ENCODE data around the gene SLCO3A1.

DNA sequence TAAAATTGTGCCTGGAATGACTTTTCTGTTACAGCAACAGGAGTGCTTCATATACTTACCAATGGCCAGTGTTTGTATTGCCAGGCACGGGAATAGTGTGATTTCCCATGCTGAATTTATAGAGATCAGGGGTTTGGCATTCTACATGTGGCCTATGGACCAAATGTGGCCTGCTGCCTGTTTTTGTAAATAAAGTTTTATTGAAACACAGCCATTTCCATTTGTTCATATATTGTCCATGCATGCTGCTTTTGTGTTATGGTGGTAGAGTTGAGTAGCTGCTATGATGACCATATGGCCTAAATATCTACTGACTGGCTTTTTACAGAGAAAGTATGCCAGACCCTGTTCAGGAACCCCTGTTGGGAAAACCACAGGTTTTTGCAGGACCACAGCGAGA, 55.6 kb downstream of the SLCO3A1 start:
- TF ChIP-seq, protein P1, sequence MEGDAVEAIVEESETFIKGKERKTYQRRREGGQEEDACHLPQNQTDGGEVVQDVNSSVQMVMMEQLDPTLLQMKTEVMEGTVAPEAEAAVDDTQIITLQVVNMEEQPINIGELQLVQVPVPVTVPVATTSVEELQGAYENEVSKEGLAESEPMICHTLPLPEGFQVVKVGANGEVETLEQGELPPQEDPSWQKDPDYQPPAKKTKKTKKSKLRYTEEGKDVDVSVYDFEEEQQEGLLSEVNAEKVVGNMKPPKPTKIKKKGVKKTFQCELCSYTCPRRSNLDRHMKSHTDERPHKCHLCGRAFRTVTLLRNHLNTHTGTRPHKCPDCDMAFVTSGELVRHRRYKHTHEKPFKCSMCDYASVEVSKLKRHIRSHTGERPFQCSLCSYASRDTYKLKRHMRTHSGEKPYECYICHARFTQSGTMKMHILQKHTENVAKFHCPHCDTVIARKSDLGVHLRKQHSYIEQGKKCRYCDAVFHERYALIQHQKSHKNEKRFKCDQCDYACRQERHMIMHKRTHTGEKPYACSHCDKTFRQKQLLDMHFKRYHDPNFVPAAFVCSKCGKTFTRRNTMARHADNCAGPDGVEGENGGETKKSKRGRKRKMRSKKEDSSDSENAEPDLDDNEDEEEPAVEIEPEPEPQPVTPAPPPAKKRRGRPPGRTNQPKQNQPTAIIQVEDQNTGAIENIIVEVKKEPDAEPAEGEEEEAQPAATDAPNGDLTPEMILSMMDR (IDR thresholded peaks at IDR 0.05 in 2 of 3, conservative IDR thresholded peaks at IDR 0.05 in 1 of 3; ENCODE audit: borderline replicate concordance in 1 of 3, insufficient read depth in 1 of 3, low read depth in 2 of 3, low read length in 2 of 3) = no peak
- no peak for TF ChIP-seq ELF1 (IDR thresholded peaks at IDR 0.05; ENCODE audit: borderline replicate concordance, low read depth)
- TF ChIP-seq, protein P2, sequence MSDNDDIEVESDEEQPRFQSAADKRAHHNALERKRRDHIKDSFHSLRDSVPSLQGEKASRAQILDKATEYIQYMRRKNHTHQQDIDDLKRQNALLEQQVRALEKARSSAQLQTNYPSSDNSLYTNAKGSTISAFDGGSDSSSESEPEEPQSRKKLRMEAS (IDR thresholded peaks at IDR 0.05) = no peak
- TF ChIP-seq, protein P3, sequence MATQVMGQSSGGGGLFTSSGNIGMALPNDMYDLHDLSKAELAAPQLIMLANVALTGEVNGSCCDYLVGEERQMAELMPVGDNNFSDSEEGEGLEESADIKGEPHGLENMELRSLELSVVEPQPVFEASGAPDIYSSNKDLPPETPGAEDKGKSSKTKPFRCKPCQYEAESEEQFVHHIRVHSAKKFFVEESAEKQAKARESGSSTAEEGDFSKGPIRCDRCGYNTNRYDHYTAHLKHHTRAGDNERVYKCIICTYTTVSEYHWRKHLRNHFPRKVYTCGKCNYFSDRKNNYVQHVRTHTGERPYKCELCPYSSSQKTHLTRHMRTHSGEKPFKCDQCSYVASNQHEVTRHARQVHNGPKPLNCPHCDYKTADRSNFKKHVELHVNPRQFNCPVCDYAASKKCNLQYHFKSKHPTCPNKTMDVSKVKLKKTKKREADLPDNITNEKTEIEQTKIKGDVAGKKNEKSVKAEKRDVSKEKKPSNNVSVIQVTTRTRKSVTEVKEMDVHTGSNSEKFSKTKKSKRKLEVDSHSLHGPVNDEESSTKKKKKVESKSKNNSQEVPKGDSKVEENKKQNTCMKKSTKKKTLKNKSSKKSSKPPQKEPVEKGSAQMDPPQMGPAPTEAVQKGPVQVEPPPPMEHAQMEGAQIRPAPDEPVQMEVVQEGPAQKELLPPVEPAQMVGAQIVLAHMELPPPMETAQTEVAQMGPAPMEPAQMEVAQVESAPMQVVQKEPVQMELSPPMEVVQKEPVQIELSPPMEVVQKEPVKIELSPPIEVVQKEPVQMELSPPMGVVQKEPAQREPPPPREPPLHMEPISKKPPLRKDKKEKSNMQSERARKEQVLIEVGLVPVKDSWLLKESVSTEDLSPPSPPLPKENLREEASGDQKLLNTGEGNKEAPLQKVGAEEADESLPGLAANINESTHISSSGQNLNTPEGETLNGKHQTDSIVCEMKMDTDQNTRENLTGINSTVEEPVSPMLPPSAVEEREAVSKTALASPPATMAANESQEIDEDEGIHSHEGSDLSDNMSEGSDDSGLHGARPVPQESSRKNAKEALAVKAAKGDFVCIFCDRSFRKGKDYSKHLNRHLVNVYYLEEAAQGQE (IDR thresholded peaks at IDR 0.05; ENCODE audit: low read depth) = no peak
- no peak for TF ChIP-seq POLR2A (IDR thresholded peaks at IDR 0.05; ENCODE audit: borderline replicate concordance, extremely low read depth, insufficient read depth, insufficient read length)
- TF ChIP-seq SIN3A (IDR thresholded peaks at IDR 0.05; ENCODE audit: low read depth) = no peak
- TF ChIP-seq CEBPB (IDR thresholded peaks at IDR 0.05; ENCODE audit: low read depth) = no peak
- no peak for TF ChIP-seq RAD21 (IDR thresholded peaks at IDR 0.05; ENCODE audit: low read depth)
- no peak for TF ChIP-seq SRF (IDR thresholded peaks at IDR 0.05; ENCODE audit: low read depth)
- TF ChIP-seq EZH2 (IDR thresholded peaks at IDR 0.05) = no peak
- no peak for TF ChIP-seq EGR1 (IDR thresholded peaks at IDR 0.05; ENCODE audit: low read depth)
- no peak for TF ChIP-seq POLR2AphosphoS5 (IDR thresholded peaks at IDR 0.05; ENCODE audit: low read depth, low read length)
- TF ChIP-seq, protein P4, sequence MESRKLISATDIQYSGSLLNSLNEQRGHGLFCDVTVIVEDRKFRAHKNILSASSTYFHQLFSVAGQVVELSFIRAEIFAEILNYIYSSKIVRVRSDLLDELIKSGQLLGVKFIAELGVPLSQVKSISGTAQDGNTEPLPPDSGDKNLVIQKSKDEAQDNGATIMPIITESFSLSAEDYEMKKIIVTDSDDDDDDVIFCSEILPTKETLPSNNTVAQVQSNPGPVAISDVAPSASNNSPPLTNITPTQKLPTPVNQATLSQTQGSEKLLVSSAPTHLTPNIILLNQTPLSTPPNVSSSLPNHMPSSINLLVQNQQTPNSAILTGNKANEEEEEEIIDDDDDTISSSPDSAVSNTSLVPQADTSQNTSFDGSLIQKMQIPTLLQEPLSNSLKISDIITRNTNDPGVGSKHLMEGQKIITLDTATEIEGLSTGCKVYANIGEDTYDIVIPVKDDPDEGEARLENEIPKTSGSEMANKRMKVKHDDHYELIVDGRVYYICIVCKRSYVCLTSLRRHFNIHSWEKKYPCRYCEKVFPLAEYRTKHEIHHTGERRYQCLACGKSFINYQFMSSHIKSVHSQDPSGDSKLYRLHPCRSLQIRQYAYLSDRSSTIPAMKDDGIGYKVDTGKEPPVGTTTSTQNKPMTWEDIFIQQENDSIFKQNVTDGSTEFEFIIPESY (IDR thresholded peaks at IDR 0.05; ENCODE audit: extremely low read depth, insufficient replicate concordance, low read length) = no peak

Data from HCT116 (cell line).